H1 (cell line): ENCODE measurements around the gene SLC66A2. TPM values are rescaled to one million over a fixed set of nuclear protein-coding genes. Genes with fewer than 3 reads are reported as not detected.
A peak's percentile ranks its signal among the peaks of the same experiment; 100 is the strongest.

Experiments
- CTCF ChIA-PET: fragments of 300-600 bp; sonication (Branson Sonifier 250); formaldehyde crosslinking; loops from one replicate; lab custom pipeline; 2021; ENCODE audit not compliant: partially characterized antibody; lab: Charles Lee
- POLR2A ChIA-PET: fragments of 300-600 bp; sonication (Branson Sonifier 250); formaldehyde crosslinking; loops from one replicate; lab custom pipeline; 2021; ENCODE audit warnings: inconsistent platforms; ENCODE audit not compliant: partially characterized antibody; lab: Charles Lee
- DNase-seq, 2 experiments: peaks; one replicate each; pipeline versions ENCODE4 v3.0.0 to v3.0.0-alpha.2; 2010 to 2022; ENCODE audit warnings: low spot score in 2 of 2, low read depth in 1 of 2, mixed read lengths in 1 of 2
- FAIRE-seq: peaks from 2 replicates; lab custom pipeline; 2011; peaks lifted over from hg19 to GRCh38; lab: Jason Lieb, UNC
- H2AFZ ChIP-seq: 2 replicates; pipeline ENCODE4 v1.8.1; 2012; ENCODE audit warnings: low read length, inconsistent platforms
- H2AK5ac ChIP-seq: 2 replicates; pipeline ENCODE4 v1.6.1; 2013; ENCODE audit warnings: low read depth, low read length
- H2BK120ac ChIP-seq: replicated peaks from 2 replicates; pipeline ENCODE3; 2013; ENCODE audit warnings: low read depth, low read length, inconsistent platforms
- H2BK12ac ChIP-seq: 2 replicates; pipeline ENCODE4 v1.6.1; 2013; ENCODE audit warnings: low read depth, low read length
- H2BK15ac ChIP-seq: 2 replicates; pipeline ENCODE4 v1.6.1; 2013; ENCODE audit warnings: low read length
- H2BK20ac ChIP-seq: 2 replicates; pipeline ENCODE4 v1.6.1; 2013; ENCODE audit warnings: low read length
- H2BK5ac ChIP-seq: 2 replicates; pipeline ENCODE4 v1.6.1; 2013; ENCODE audit warnings: low read depth, low read length
- H3K14ac ChIP-seq: 2 replicates; pipeline ENCODE4 v1.6.1; 2013; ENCODE audit warnings: inconsistent platforms; ENCODE audit not compliant: insufficient read length
- H3K18ac ChIP-seq: 2 replicates; pipeline ENCODE4 v1.6.1; 2013; ENCODE audit warnings: low read length; ENCODE audit errors: extremely low read depth
- H3K23ac ChIP-seq: 2 replicates; pipeline ENCODE4 v1.6.1; 2013; ENCODE audit warnings: inconsistent platforms; ENCODE audit not compliant: insufficient read length
- H3K23me2 ChIP-seq: 2 replicates; pipeline ENCODE4 v1.6.1; 2013; ENCODE audit warnings: low read depth, low read length
- H3K27ac ChIP-seq: 2 replicates; pipeline ENCODE4 v1.6.1; 2011; ENCODE audit warnings: low read depth, low read length, inconsistent platforms
- H3K27me3 ChIP-seq, 4 experiments: replicated peaks in 1 of 4; 1 replicate in 1 of 4; 2 replicates in 3 of 4; pipeline versions ENCODE4 v1.6.1 to v1.8.1; 2011 to 2013; ENCODE audit warnings: low read length in 3 of 4, mild to moderate bottlenecking in 3 of 4, inconsistent platforms in 2 of 4, mixed read lengths in 2 of 4, moderate library complexity in 1 of 4; ENCODE audit not compliant: control insufficient read depth in 3 of 4, insufficient read depth in 3 of 4; ENCODE audit errors: extremely low read depth in 1 of 4
- H3K36me3 ChIP-seq, 4 experiments: 2 replicates each; pipeline versions ENCODE4 v1.6.1 to v1.8.1; 2011 to 2013; ENCODE audit warnings: mild to moderate bottlenecking in 4 of 4, low read length in 3 of 4, moderate library complexity in 2 of 4, control low read depth in 1 of 4, inconsistent platforms in 1 of 4; ENCODE audit not compliant: insufficient read depth in 4 of 4, control insufficient read depth in 2 of 4
- H3K4ac ChIP-seq: replicated peaks from 2 replicates; pipeline ENCODE3; 2013; ENCODE audit warnings: low read length, low read depth, mixed read lengths, inconsistent platforms; ENCODE audit not compliant: insufficient read length
- H3K4me1 ChIP-seq, 4 experiments: replicated peaks in 1 of 4; 1 replicate in 1 of 4; 2 replicates in 3 of 4; pipeline versions ENCODE4 v1.6.1 to v1.8.1; 2011 to 2013; ENCODE audit warnings: low read length in 3 of 4, inconsistent platforms in 2 of 4, mixed read lengths in 1 of 4; ENCODE audit not compliant: insufficient read depth in 4 of 4, control insufficient read depth in 3 of 4
- H3K4me2 ChIP-seq, 2 experiments: 2 replicates each; pipeline versions ENCODE4 v1.6.1 to v1.8.1; 2011 to 2013; ENCODE audit warnings: low read depth in 2 of 2, low read length in 2 of 2, control low read depth in 1 of 2, inconsistent platforms in 1 of 2, mild to moderate bottlenecking in 1 of 2; ENCODE audit not compliant: insufficient read depth in 1 of 2
- H3K4me3 ChIP-seq, 4 experiments: fragments of 200-600, 300-600 bp in 1 of 4; sonication (generic), shearing (Covaris generic), sonication (Bioruptor Twin) in 1 of 4; 2 replicates each; pipeline versions ENCODE4 v1.5.1 to v1.8.1; 2011 to 2016; ENCODE audit warnings: low read length in 4 of 4, low read depth in 3 of 4, control low read depth in 2 of 4, inconsistent platforms in 2 of 4, mild to moderate bottlenecking in 2 of 4, mixed read lengths in 1 of 4, moderate library complexity in 1 of 4; ENCODE audit not compliant: insufficient read depth in 2 of 4; ENCODE audit errors: extremely low read depth in 1 of 4
- H3K56ac ChIP-seq: replicated peaks from 2 replicates; pipeline ENCODE3; 2013; ENCODE audit warnings: low read depth, mild to moderate bottlenecking, mixed read lengths, low read length, inconsistent platforms; ENCODE audit not compliant: insufficient read length
- H3K79me1 ChIP-seq: 2 replicates; pipeline ENCODE4 v1.6.1; 2013; ENCODE audit warnings: low read depth, low read length, control low read depth
- H3K79me2 ChIP-seq, 2 experiments: 2 replicates each; pipeline versions ENCODE4 v1.6.1 to v1.8.1; 2012 to 2013; ENCODE audit warnings: low read length in 2 of 2, mild to moderate bottlenecking in 2 of 2, inconsistent platforms in 1 of 2; ENCODE audit not compliant: insufficient read depth in 2 of 2, control insufficient read depth in 1 of 2
- H3K9ac ChIP-seq, 4 experiments: replicated peaks in 1 of 4; 1 replicate in 1 of 4; 2 replicates in 3 of 4; pipeline versions ENCODE4 v1.6.1 to v1.8.1; 2011 to 2013; ENCODE audit warnings: low read depth in 3 of 4, low read length in 3 of 4, control low read depth in 2 of 4, mild to moderate bottlenecking in 2 of 4, moderate library complexity in 2 of 4, inconsistent platforms in 1 of 4; ENCODE audit errors: extremely low read depth in 1 of 4
- H3K9me3 ChIP-seq, 2 experiments: 2 replicates each; pipeline versions ENCODE4 v1.6.1 to v1.8.1; 2012 to 2013; ENCODE audit warnings: mild to moderate bottlenecking in 2 of 2, moderate library complexity in 2 of 2, control low read depth in 1 of 2, inconsistent platforms in 1 of 2, low read depth in 1 of 2, low read length in 1 of 2, mixed read lengths in 1 of 2; ENCODE audit not compliant: insufficient read depth in 2 of 2
- H4K20me1 ChIP-seq, 2 experiments: replicated peaks in 1 of 2; 2 replicates each; pipeline versions ENCODE3 to v1.8.1; 2011 to 2013; ENCODE audit warnings: inconsistent platforms in 2 of 2, low read length in 2 of 2, mild to moderate bottlenecking in 1 of 2; ENCODE audit not compliant: insufficient read depth in 2 of 2, control insufficient read depth in 1 of 2
- H4K5ac ChIP-seq: 2 replicates; pipeline ENCODE4 v1.6.1; 2013; ENCODE audit warnings: low read length, low read depth, mixed read lengths, inconsistent platforms; ENCODE audit not compliant: insufficient read length
- H4K8ac ChIP-seq: 2 replicates; pipeline ENCODE4 v1.8.0; 2013; ENCODE audit warnings: mild to moderate bottlenecking, moderate library complexity, low read length, inconsistent platforms; ENCODE audit not compliant: insufficient read depth; ENCODE audit errors: extremely low read depth
- H4K91ac ChIP-seq: replicated peaks from 2 replicates; pipeline ENCODE3; 2013; ENCODE audit warnings: low read length, mixed read lengths, inconsistent platforms; ENCODE audit not compliant: insufficient read length
- E2F6 ChIP-seq: IDR thresholded peaks from 2 replicates; pipeline ENCODE4 v1.6.1; 2012; ENCODE audit warnings: inconsistent platforms
- MAX ChIP-seq: IDR thresholded peaks from 2 replicates; pipeline ENCODE4 v1.6.1; 2012; ENCODE audit warnings: inconsistent platforms
- SIX5 ChIP-seq: IDR thresholded peaks from 2 replicates; pipeline ENCODE4 v1.6.1; 2011; ENCODE audit warnings: mild to moderate bottlenecking, low read depth, low read length
- WGBS, 2 experiments: shearing (Covaris generic) in 1 of 2; methylation state at CpG; one replicate each; pipeline versions ENCODE4 v1.1.6 to v1.1.7; 2013 to 2015; ENCODE audit warnings: low lambda C conversion rate in 2 of 2, mixed read lengths in 2 of 2, inconsistent platforms in 1 of 2, low coverage in 1 of 2, missing lambda C conversion rate in 1 of 2; ENCODE audit not compliant: insufficient replicate concordance in 2 of 2, insufficient coverage in 1 of 2, insufficient read length in 1 of 2; ENCODE audit errors: extremely low coverage in 1 of 2, missing lambda C conversion rate in 1 of 2; 5-methylcytosine and 5-hydroxymethylcytosine counted together
- polyA plus RNA-seq, 7 experiments: library from polyadenylated mRNA; depleted of rRNA in 3 of 7; stranded (reverse) in 5 of 7; unstranded in 2 of 7; fragments of >200 nt in 5 of 7; fragments of 200-250 nt in 2 of 7; gene quantifications; 1 replicate in 5 of 7; 2 replicates in 1 of 7; 4 replicates in 1 of 7; pipeline versions ENCODE4 v1.2.1 to v1.2.3, GENCODE V29; 2011 to 2013; ENCODE audit warnings: missing spikeins in 2 of 7, mixed read lengths in 2 of 7
- total RNA-seq: library from RNA; stranded (reverse); fragmentation: NEBNext Ultra II Directional; extraction: Animal tissue kit (Norgen Biotek cat#: 25700); gene quantifications from 2 replicates; pipeline ENCODE4 v1.2.1, GENCODE V29; 2021

SLC66A2 gene
- total and polyA plus RNA-seq, 2 of the 8 experiments (the other 6 are each of a cell fraction or from before 2014, with no cell fraction given) = 15.0 to 18.9 TPM

GRCh38 chr18:79980585-79980984, 29.1 kb upstream of the SLC66A2 start:
- no peak overlapping the region for H3K23ac ChIP-seq
- TF ChIP-seq MAX = peak; percentile 53; the same call in 1 of the 2 replicates
- no peak for TF ChIP-seq E2F6
- no peak for TF ChIP-seq SIX5
- TF ChIP-seq, all 59 proteins: peak for 1
- Histone ChIP-seq H3K36me3 (peaks cover 3 to 28% (median 8%) of the 10 kb centered on the region in 4 experiments; a peak in 5 of 8 replicates), H3K56ac (no peak overlapping the region), H2AFZ (no peak overlapping the region), H3K18ac (no peak overlapping the region), H2BK15ac (no peak overlapping the region), H3K27ac (no peak overlapping the region), H2BK12ac (no peak overlapping the region), H3K23me2 (no peaks in the 10 kb centered on the region), H3K79me1 (peaks cover 18% of the 10 kb centered on the region; the same call in 1 of the 2 replicates), H2BK5ac (no peak overlapping the region), H3K4me3 (no peak overlapping the region), H3K79me2 (peaks cover 48 to 100% of the 10 kb centered on the region in 2 experiments), H2BK20ac (no peak overlapping the region), H4K20me1 (peaks cover 29 to 41% of the 10 kb centered on the region in 2 experiments), H4K5ac (no peak overlapping the region), H3K4ac (no peak overlapping the region), H3K9ac (0 out of 7 replicates have a peak overlapping the region, but pooled peaks of 1 of the 4 experiments have one; percentile 3), H3K4me2 (no peak overlapping the region), H3K9me3 (no peaks in the 10 kb centered on the region), H4K8ac (no peak overlapping the region), H2BK120ac (no peak overlapping the region), H2AK5ac (no peak overlapping the region), H3K27me3 (no peaks in the 10 kb centered on the region), H3K14ac (no peak overlapping the region), H4K91ac (no peak overlapping the region), H3K4me1 (no peaks in the 10 kb centered on the region)
- FAIRE-seq (no peak), DNase-seq (no peak)
- CTCF ChIA-PET = interaction anchor here (0.9 to 1.9 kb wide), 5 partner anchors 12 to 177 kb away, joined by 3 to 4 read pairs (median 3); no protein-coding TSS in a partner anchor
- 85% methylated on average over 13 of the region's 13 CpGs; no CpG with 5 or more reads in 1 of the 2 experiments for WGBS, 2 experiments
- POLR2A ChIA-PET = interaction anchor here (0.7 to 3.3 kb wide), 2 partner anchors 13 to 61 kb away, joined by 3 to 14 read pairs; no protein-coding TSS in a partner anchor
